Measurements from ENCODE around the gene SLC30A3. TPM values are rescaled to one million over a fixed set of nuclear protein-coding genes. Genes with fewer than 3 reads are reported as not detected.

Gene SLC30A3
- total RNA-seq, 1 donor from 2014 or later, result not detected

GRCh38 chr2:27245626-27246025 lies 17.2 kb downstream of the SLC30A3 start:
- DNase-seq (ENCODE audit: extremely low spot score, unreplicated experiment), result no peak
- TF ChIP-seq CTCF (IDR thresholded peaks at IDR 0.05), result no peak

GRCh38 chr2:27245116-27245515 lies 17.7 kb downstream of the SLC30A3 start:
- no peak overlapping the region for H3K4me3 Mint-ChIP-seq (ENCODE audit: unreplicated experiment)
- no peak overlapping the region for H3K27ac Mint-ChIP-seq (ENCODE audit: unreplicated experiment)
- H3K36me3 Mint-ChIP-seq (ENCODE audit: unreplicated experiment), result peaks cover 38% of the 10 kb centered on the region
- peaks cover 6% of the 10 kb centered on the region for H3K4me1 Mint-ChIP-seq (ENCODE audit: unreplicated experiment)
- no peaks in the 10 kb centered on the region for H3K27me3 Mint-ChIP-seq (ENCODE audit: unreplicated experiment)
- DNase-seq (ENCODE audit: extremely low spot score, unreplicated experiment), result no peak
- no peaks in the 10 kb centered on the region for H3K9me3 Mint-ChIP-seq (ENCODE audit: unreplicated experiment)
- no peak for TF ChIP-seq CTCF (IDR thresholded peaks at IDR 0.05)

More at GRCh38 chr2:27245626-27246025, 17.2 kb downstream of the SLC30A3 start:
- peaks cover 3% of the 10 kb centered on the region for H3K27me3 Mint-ChIP-seq (ENCODE audit: unreplicated experiment)
- no peaks in the 10 kb centered on the region for H3K9me3 Mint-ChIP-seq (ENCODE audit: unreplicated experiment)
- H3K36me3 Mint-ChIP-seq (ENCODE audit: unreplicated experiment), result peaks cover 33% of the 10 kb centered on the region
- no peak overlapping the region for H3K4me3 Mint-ChIP-seq (ENCODE audit: unreplicated experiment)
- H3K27ac Mint-ChIP-seq (ENCODE audit: unreplicated experiment), result no peak overlapping the region
- peaks cover 7% of the 10 kb centered on the region for H3K4me1 Mint-ChIP-seq (ENCODE audit: unreplicated experiment)

- TF ChIP-seq CTCF (IDR thresholded peaks at IDR 0.05), result no peak
- Mint-ChIP-seq H3K27ac (ENCODE audit: unreplicated experiment) (no peak overlapping the region), H3K9me3 (ENCODE audit: unreplicated experiment) (no peaks in the 10 kb centered on the region), H3K4me3 (ENCODE audit: unreplicated experiment) (no peak overlapping the region), H3K36me3 (ENCODE audit: unreplicated experiment) (peaks cover 46% of the 10 kb centered on the region), H3K27me3 (ENCODE audit: unreplicated experiment) (no peaks in the 10 kb centered on the region), H3K4me1 (ENCODE audit: unreplicated experiment) (no peaks in the 10 kb centered on the region)
- no peak for DNase-seq (ENCODE audit: extremely low spot score, unreplicated experiment)
Measured at GRCh38 chr2:27243391-27244130, 19.3 kb downstream of the SLC30A3 start.

GRCh38 chr2:27242614-27242951 lies 20.3 kb downstream of the SLC30A3 start:
- Mint-ChIP-seq H3K4me3 (ENCODE audit: unreplicated experiment) (no peak overlapping the region), H3K27me3 (ENCODE audit: unreplicated experiment) (no peaks in the 10 kb centered on the region), H3K27ac (ENCODE audit: unreplicated experiment) (no peak overlapping the region), H3K4me1 (ENCODE audit: unreplicated experiment) (no peaks in the 10 kb centered on the region), H3K36me3 (ENCODE audit: unreplicated experiment) (peaks cover 52% of the 10 kb centered on the region), H3K9me3 (ENCODE audit: unreplicated experiment) (no peaks in the 10 kb centered on the region)
- no peak for TF ChIP-seq CTCF (IDR thresholded peaks at IDR 0.05)
- no peak for DNase-seq (ENCODE audit: extremely low spot score, unreplicated experiment)

GRCh38 chr2:27241761-27242613 lies 20.9 kb downstream of the SLC30A3 start:
- no peak for TF ChIP-seq CTCF (IDR thresholded peaks at IDR 0.05)
- peaks cover 57% of the 10 kb centered on the region for H3K36me3 Mint-ChIP-seq (ENCODE audit: unreplicated experiment)
- DNase-seq (ENCODE audit: extremely low spot score, unreplicated experiment), result no peak

More at GRCh38 chr2:27241761-27242613, 20.9 kb downstream of the SLC30A3 start:
- Mint-ChIP-seq H3K27me3 (ENCODE audit: unreplicated experiment) (no peaks in the 10 kb centered on the region), H3K4me1 (ENCODE audit: unreplicated experiment) (no peaks in the 10 kb centered on the region), H3K4me3 (ENCODE audit: unreplicated experiment) (no peak overlapping the region), H3K27ac (ENCODE audit: unreplicated experiment) (no peak overlapping the region), H3K9me3 (ENCODE audit: unreplicated experiment) (no peaks in the 10 kb centered on the region)

Data from osteocyte (in vitro differentiated cells).